Stimulated activated CD4-positive, alpha-beta T cell treated with anti-CD3 and anti-CD28 coated beads, TNF-alpha, amount 100 ng/mL, for 4 hours (primary cell): ENCODE data around the gene RAB11FIP5.
A peak's percentile ranks its signal among the peaks of the same experiment; 100 is the strongest.
"Not testable (repeated sequence)": the region's sequence is repeated elsewhere in the genome, so short reads cannot be mapped to it uniquely, and the experiment has no call there.

Experiments used
- DNase-seq, 3 experiments: peaks; one replicate each; pipeline ENCODE4 v3.0.0-alpha.2; 2020; ENCODE audit warnings: low read depth in 3 of 3

The RAB11FIP5 gene

DNA sequence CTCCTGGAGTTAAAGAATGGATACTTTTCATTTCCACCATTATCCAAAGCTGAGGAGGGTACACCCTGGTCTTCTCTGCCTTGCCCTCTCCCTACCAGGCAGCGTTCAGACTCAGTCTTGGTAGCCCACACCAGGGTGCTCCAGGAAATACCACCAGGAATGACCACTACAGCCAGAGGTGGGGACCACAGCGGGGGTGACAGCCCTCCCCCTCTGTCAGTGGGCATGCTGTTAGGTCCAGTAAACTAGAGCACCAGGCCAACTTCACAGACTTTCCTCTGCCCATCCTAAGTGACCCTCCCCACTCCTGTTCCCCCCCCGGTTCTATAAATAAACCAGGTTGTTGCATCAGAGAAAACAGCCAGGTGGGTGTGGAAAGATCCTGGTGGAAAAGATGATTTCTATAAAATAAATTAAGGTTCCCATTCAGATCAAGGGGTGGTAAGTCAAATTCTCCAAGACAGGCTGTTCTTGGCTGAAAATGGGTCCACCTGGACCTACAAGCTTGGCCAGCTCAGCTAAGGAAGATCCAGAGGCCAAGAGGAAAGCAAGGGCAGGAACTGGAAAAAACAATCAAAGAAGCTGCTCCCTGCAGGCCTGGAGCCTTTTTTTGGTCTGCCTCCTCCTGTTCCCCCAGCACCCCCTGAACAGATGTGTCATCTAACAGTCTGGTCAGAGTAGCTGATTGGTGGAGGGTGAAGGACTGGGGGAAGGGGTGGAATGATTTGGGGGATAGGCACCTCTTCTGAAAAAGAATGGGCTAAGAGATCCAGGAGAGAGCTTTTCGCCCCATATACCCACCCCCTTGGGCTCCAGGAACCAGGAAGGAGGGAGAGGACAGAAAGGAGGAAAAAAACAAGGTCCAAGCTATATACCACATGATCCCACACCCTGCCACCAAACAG lies 2.3 kb downstream of the RAB11FIP5 start:
- no peak for DNase-seq

DNA sequence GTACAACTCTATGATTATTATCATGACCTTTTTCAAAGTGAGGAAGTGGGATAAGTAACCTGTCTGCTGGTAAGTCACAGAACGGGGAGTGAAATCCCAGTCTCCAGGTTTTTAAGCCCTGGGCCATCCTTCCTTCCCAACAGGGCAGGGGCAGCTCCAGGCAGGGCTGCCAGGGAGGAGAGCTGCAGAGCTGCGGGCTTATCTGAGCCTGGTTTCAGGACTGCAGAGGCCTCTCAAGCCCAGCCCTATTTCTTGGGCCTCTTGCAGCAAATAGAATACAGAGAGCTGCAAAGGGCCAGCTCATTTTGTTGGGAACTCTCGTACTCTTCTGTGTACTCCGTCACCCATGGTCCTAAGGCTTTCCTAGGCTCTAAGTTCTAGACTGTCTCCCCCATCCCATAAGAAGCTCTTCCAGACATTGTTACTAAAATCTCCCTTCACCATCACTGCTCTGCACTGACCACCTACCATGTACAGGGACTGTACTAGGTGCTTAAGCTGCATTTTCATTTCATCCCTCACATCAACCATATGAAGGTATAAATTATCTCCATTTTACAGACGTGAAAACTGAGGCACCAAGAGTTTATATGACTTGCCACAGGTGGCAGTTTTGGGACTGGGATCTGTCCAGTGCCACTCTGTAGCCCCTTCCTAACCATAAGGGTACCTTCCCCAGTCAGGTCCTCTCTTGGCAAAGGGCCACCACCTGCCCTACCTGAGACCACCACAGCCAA lies 3.1 kb downstream of the RAB11FIP5 start:
- DNase-seq = no peak

DNA sequence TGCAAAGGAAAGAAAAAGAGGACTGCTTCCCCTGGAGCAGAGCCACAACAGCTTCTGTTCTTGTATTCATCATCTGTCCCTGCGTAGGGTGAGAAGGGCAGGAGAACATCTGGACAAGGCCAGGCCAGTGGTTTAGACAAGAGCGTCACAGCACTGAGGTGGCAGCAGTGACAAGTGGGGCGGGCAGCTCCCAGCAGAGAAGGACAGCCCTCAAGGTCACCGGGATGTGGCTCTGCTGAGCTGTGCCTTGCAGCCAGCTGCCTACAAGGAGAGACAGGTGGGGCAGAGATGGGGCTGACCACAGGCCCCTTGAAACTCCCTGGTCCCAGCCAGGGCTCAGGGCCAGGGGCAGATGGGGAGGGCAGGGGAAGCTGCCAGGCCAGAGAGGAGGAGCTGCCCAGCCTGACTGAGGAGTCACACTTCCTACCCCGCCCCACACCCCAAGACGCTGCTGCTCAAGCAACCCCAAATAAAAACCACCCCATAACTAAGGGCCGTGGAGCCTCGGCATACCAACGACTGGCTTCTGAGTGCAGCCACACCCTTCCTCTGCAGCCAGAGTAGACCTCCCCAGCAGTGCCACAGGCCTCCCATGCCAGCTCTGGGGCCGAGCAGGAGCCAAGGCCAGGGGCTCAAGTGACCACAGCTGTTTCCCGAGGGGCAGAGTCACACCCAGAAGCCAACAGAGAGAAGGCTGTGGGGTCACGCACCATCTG lies 5.4 kb downstream of the RAB11FIP5 start:
- DNase-seq = no peak

DNA sequence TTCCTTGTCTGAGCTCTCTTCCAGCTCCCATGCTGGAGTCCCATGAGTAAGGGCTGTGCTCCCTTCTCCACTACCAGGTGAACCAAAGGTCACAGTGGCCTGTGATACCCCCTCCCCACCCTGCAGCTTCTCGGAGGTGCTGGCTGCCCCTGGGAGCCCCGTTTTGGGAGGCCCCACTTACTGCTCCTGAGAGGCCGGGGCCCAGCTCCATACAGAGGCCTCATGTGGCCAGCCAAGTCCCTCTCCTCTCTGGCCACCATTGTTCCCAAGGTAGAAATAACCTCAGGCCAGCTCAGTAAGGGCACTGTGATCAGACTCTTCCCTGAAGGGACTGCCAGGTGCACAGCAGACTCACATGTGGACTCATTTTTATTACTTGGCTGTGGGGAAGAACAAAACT lies 6.0 kb downstream of the RAB11FIP5 start:
- DNase-seq = no peak

DNA sequence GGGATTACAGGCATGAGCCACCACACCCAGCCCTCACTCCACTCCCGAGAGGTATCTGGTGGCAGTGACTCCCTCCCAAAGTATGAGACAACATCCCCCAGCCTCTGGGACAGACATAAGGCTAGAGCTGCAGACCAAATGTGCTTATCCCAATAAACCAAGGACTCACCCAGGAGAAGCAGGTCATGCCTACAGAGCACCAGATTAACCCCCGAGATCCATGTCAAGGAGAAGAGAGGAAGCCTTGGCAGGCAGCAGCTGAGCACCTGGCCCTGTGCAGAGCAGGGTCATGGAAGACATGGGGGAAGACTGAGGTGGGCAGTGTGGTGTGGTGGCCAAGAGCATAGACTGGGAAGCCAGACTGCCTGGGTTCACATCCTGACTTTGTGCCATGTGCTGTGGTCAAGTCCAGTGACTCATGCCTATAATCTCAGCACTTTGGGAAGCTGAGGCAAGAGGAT lies 7.2 kb downstream of the RAB11FIP5 start:
- DNase-seq = no peak

DNA sequence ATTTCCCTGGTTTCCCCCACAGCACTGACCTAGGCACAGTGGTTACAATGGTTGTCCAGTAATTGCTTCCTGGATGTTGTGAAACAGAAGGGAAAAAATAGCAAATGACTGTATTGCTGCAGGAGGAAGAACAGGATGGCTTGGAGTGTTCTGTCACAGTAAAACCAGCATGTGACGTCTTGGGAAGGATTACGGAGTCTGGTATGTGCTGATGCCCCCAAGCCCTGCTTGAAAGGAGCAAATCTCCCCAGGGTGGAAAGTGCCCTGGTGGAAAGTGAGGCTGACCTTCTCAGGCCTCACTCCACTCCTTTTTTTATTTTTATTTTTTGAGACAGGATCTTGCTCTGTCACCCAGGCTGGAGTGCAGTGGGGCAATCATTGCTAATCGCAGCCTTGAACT lies 7.8 kb downstream of the RAB11FIP5 start:
- DNase-seq = no peak

DNA sequence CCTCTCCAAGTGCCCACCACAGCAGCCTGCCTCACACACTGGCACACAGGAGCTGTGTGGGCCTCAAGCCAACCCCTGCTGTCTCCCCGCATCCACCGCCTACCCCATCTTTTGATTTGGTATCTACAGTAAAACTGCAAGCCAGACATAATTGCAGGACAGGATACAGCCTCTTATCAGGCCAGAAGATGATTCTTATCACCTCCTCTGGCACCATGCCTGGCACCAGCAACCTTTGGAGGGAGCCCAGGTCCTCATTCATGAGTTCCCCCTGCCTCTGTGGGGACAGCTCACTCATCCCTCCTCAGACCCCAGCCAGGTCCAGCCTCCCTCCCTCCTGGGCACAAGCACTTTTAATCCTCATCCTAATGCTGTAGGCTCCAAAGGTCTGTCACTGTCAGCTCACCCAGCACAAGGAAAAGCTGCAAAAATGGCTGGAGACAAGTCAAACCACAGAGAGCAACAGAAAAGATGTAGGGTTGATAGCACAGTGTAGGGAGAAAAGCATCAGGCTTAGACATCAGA lies 9.7 kb downstream of the RAB11FIP5 start:
- no peak for DNase-seq

DNA sequence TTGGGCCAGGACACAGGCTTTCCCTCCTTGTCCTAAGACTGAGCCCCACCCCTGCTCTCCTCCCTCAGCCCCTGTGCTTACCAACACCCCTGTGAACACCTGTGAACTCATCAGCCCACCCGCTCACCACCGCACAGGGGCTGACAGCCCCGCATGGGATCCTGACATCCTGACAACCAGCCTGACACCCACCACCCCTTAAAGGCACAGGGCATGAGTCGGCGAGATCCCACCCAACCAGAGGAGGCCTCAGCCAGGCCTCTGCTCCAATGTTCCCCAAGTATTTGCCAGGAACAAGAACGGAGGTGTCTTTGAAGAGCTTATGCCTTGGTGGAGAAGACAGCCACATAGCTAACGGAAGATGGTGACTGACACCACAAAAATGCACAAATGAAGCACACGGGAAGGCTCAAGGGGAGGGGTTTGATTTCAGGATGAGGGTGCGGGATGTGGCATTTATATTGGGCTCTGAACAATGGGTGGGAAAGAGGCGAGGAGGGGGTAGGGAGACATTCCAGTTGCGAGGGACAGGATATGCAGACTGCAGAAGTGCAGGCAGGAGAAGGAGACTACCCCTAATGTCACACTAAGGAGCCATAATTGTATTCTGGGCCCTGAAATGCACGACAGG lies 11.0 kb downstream of the RAB11FIP5 start:
- no peak for DNase-seq

DNA sequence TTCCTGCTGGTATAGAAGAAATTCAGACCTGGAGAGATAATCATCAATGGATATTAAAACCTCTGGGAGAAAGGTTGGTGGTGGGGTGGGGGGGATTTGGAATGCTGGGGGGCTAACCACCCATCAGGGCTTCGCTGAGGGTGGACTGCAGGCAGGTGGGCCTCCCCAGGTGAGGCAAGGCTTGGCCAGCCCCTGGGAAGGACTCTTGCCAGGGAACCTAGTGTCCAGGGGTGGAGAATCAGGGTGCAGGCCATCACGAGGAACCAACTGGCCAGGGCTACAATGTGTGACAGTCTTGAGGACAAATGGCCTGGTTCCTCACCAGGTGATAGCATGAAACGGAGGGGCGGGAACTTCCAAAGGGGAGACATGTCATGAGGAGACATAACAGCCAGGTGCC lies 11.8 kb downstream of the RAB11FIP5 start:
- DNase-seq = no peak

DNA sequence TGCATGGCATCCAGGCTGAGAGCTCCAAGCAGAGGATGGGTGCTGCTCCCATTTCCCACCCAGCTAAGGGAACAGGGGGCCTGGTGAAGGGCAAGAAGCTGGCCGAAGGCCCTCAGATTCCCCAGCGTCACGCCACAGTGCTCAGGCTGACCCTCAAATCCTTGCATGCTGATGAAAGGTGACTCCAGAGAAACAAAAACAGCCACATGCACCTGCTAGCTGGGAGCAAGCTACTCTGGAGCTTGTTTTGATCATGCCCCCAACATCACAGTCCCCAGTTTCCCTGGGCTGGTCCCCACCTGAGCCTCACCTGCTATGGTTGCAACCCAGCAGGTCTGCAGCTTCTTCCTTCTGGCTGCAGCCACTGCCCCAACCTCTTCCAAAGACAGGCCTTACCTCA lies 13.3 kb downstream of the RAB11FIP5 start:
- DNase-seq = no peak

DNA sequence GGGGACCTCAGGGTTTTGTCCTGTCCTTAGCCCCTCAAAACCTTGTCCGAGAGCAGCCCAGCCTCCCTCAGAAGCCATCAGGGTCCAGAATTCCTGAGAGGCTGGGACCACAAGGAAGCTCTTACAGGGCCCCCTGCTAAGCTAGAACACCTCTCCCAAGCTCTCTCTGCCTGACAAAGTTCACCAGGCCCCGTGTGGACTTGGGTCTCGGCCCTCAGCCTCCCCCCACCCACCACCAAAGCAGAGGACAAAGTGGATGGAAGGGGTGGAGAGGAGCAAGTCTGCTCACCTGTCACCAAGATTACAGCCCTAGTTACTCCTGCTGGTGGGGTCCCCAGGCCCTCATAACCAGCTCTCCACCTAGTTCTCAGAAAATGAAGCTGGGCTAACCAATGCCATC lies 16.8 kb downstream of the RAB11FIP5 start:
- DNase-seq = no peak

DNA sequence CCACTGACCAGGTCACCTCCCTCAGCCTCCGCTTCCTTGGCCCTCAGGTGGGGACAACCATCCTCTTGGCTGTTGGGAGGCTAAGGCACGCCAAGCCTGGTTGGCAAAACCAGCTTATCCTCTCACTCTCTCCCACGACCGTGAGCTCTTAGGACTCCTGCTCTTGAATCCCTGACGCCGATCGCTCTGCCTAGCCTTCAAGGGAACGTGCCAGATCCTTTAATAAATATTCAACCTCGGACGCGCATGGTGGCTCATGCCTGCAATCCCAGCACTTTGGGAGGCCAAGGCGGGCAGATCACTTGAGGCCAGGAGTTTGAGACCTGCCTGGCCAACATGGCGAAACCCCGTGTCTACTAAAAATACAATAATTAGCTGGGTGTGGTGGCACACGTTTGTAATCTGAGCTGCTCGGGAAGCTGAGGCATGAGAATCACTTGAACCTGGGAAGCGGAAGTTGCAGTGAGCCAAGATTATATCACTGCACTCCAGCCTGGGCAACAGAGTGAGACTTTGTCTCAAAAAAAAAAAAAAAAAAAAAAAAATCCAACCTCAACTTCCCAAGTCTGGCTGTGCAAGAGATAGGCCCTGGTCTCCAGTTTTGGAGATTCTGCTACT lies 19.0 kb downstream of the RAB11FIP5 start:
- not testable (repeated sequence) for DNase-seq

DNA sequence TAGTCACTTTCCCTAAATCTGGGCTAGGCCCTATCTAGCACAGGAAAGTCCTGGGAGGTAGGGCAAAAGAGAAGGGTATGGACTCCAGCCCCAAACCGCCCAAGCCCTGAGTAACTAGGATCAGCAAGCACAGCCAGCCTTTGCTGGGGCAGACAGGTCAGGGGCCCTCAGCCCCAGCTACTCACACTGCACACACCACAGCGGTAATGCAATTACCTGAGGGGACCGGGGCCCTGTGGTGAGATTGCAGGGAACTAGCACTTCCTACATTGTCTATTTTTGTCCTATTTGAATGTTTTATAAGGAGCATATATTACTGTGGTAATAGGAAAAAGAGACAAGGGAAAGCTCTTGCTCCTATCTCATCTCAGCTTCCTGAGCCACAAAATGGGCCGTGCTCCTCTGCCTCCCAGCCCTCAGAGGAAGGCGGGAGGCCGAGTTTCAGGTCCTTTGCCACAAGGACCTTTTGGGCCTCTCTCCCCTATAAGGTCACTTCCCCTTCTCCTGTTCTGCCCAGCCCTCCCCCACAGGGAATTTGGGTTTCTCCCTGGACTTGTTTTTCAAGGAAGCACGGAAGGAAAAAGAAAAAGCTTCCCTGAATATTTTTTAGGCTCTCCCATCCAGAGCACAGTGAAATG lies 20.5 kb downstream of the RAB11FIP5 start:
- no peak for DNase-seq

DNA sequence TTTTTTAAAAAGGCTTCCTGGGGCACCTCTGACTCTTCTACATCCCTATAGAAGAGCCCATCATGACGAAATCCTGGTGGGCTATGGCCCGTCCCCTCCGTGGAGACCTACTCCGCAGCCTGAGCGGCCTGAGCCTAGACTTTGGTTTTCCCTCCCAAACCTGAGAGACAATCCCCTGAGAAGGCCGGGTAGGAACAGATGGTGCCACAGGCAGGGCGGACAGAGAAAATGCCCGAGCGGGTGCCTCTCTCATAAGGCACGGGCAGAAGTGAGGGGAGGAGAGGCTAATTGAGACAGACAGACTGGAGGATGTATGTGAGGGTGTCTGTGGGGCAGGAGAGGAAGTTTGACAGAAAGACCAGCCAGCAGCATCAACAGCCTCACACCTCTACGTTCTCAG lies 21.1 kb downstream of the RAB11FIP5 start:
- DNase-seq = no peak

DNA sequence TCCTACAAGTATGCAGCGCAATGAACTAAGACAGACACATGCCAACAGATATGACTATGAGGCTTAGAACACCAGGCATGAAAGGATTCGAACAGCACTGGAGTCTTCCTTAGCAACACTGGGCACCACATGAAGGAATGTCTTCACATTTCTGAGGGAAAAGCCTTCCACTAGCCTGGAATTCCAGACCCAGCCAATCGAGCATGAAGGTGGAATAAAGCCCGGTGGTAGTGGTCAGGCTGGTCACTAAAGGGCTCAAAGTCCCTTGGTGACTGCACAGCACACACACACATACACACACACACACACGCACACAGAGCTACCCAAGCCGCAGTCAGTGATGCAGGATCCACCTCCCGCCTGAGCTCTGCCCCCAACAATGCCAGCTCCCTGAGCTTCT lies 21.6 kb downstream of the RAB11FIP5 start:
- DNase-seq = no peak

DNA sequence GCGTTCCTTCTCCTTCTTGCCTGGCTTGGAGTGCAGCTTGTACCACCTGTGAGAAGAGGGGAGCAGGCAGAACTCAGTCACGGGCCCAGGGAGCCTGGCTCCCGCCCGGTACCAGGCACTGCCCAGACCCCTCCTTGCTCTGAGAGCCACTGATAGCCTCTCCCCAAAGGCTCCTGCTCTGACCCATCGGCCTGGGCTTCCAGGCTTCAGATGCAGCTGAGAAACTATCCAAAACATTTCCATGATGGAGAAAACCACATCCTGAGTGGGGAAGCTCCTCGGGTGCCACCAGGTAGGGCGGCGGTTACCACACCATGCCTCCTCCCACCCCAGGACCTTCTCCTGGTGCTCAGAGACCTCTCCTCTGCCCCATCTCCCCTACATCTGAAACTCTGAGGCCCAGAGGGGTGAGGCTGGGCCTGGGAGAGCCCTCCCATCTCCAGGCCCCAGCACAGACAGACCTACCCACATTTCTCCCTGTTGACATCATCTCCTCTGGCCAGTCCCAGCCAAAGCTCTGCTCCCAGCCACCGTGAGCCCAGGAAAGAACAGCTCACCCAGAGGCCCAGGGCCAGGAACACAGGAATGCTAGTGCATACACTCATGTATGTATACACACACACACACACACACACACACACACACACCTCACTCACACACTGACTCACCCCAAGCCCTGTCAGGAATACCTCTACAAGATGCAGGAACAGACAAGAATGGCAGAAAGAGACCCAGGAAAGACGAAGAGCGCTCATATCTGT lies 23.3 kb downstream of the RAB11FIP5 start:
- DNase-seq = no peak

DNA sequence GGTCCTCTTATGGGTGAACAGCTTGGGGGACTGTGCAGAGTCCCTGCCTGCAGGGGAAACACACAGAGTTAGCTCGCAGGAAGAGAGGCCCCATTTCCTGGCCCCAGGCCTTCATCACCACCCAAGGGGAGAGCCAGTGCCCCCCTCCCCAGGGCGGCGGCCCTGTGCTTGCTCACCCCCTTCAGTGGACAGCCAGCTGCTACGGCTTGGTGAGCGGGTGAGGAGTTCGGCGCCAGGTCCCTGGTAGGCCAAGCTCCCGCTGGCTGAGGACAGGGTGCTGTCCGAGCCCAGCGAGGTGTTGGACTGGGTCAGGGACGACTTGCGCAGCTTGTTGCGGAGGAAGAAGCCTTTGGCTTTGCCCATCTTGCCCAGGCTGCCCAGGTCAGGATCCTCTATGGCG lies 24.0 kb downstream of the RAB11FIP5 start:
- DNase-seq = no peak

DNA sequence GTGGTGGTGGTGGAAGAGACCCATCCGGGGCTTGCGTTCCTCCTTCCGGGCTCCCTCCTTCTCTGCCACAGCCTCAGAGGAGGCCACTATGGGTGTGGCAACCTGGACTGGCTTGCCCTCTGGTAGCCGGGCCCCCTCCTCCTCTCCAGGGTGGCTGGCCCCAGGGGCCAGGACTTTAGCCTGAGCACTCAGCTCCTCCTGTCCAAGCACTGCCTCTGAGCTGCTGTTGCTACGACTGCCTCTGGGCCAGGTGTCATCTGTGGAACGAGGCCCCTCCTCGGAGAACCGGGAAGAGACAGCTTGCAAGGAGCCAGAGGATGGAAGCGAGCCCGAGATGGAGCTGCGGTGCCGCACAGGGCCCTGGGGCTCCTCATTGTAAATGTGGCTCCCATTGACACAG lies 24.5 kb downstream of the RAB11FIP5 start:
- DNase-seq = no peak

DNA sequence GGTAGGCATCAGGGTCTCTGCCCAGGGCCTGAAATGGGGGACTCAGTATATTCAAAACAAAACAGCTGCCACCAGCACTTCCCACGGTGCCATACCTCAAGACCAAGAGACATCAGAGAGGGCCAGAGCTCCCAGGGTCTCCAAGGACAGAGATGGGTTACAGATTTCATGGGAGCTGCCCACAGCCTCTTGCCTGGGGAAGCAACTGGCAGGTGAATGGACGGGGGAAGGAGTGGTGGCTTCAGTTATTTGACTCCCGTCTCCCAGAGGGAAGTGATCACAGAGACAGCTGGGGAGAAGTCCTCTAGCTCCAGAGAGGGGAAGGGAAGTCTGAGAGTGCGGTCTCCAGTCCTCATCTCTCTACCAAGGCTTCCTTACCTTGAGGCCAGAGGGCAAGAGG lies 25.4 kb downstream of the RAB11FIP5 start:
- no peak for DNase-seq

DNA sequence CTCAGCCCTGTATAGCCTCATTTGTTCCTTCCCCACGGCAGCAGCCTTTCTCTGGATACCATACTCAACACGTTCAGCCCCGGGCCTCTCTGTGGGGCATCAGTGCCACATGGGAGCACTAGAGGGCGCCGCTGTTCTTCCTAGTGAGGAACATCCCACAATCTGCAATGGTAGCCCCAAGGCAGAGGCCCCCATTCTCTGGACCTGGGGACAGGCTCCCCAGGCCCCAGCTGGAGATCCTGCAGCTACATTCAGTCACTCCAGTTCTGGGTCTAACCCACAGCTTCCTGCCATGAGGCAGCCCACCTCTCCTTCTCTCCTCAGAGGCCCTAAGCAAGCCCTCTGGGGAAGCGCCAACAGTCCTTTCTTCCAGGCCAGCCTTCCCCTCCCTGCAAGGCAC lies 27.1 kb downstream of the RAB11FIP5 start:
- DNase-seq = peak; percentile 68 to 72 (median 71)
